WERI-Rb-1 (cell line): Measurements from ENCODE around the gene C10orf71.

Experiments used
- DNase-seq: peaks from one replicate; pipeline ENCODE4 v3.0.0-alpha.2; 2020
- H3K27ac ChIP-seq: fragments of 250-450 bp; sonication (Bioruptor Pico); 2 replicates; pipeline ENCODE4 v1.5.1; 2020; ENCODE audit warnings: mild to moderate bottlenecking, moderate library complexity
- H3K27me3 ChIP-seq: fragments of 250-450 bp; sonication (Bioruptor Pico); 2 replicates; pipeline ENCODE4 v1.5.1; 2021; ENCODE audit warnings: mild to moderate bottlenecking, low read depth, moderate library complexity; ENCODE audit not compliant: insufficient read depth, severe bottlenecking
- H3K36me3 ChIP-seq: fragments of 250-450 bp; sonication (Bioruptor Pico); 2 replicates; pipeline ENCODE4 v1.5.1; 2020; ENCODE audit warnings: mild to moderate bottlenecking, moderate library complexity
- H3K4me3 ChIP-seq: 2 replicates; pipeline ENCODE4 v1.5.1; 2011; ENCODE audit warnings: low read depth, mild to moderate bottlenecking, control low read depth, low read length
- H3K9me3 ChIP-seq: fragments of 250-450 bp; sonication (Bioruptor Pico); 2 replicates; pipeline ENCODE4 v1.5.1; 2021; ENCODE audit warnings: mild to moderate bottlenecking, moderate library complexity; ENCODE audit not compliant: severe bottlenecking
- CTCF ChIP-seq: IDR thresholded peaks from 2 replicates; pipeline ENCODE4 v1.5.1; 2011; ENCODE audit warnings: low read depth, mild to moderate bottlenecking, control low read depth, inconsistent platforms, low read length

Gene C10orf71

GRCh38 chr10:49296382-49296781, 2.6 kb upstream of the C10orf71 start:
- Histone ChIP-seq H3K36me3 (no peaks in the 10 kb centered on the region), H3K4me3 (no peak overlapping the region), H3K27me3 (no peaks in the 10 kb centered on the region), H3K27ac (no peak overlapping the region), H3K9me3 (no peaks in the 10 kb centered on the region)
- DNase-seq = no peak
- TF ChIP-seq CTCF = no peak

- no peaks in the 10 kb centered on the region for H3K36me3 ChIP-seq
- DNase-seq = no peak
- no peak overlapping the region for H3K4me3 ChIP-seq
- no peaks in the 10 kb centered on the region for H3K27me3 ChIP-seq
- TF ChIP-seq CTCF = no peak
- H3K27ac ChIP-seq = no peak overlapping the region
- H3K9me3 ChIP-seq = no peaks in the 10 kb centered on the region
These were observed 2.1 kb upstream of the C10orf71 start for GRCh38 chr10:49296836-49297235.

- Histone ChIP-seq H3K4me3 (no peak overlapping the region), H3K36me3 (no peaks in the 10 kb centered on the region), H3K27ac (no peak overlapping the region), H3K9me3 (no peaks in the 10 kb centered on the region), H3K27me3 (no peaks in the 10 kb centered on the region)
- no peak for DNase-seq
- no peak for TF ChIP-seq CTCF
These were observed 926 bp upstream of the C10orf71 start for GRCh38 chr10:49297818-49298670.

GRCh38 chr10:49298671-49298982, 343 bp upstream of the C10orf71 start:
- no peak overlapping the region for H3K4me3 ChIP-seq
- no peak for DNase-seq
- H3K27ac ChIP-seq = no peak overlapping the region
- no peaks in the 10 kb centered on the region for H3K9me3 ChIP-seq
- no peak for TF ChIP-seq CTCF
- no peaks in the 10 kb centered on the region for H3K36me3 ChIP-seq
- no peaks in the 10 kb centered on the region for H3K27me3 ChIP-seq

- Histone ChIP-seq H3K27ac (no peak overlapping the region), H3K27me3 (no peaks in the 10 kb centered on the region), H3K36me3 (no peaks in the 10 kb centered on the region), H3K4me3 (no peak overlapping the region), H3K9me3 (no peaks in the 10 kb centered on the region)
- DNase-seq = no peak
- no peak for TF ChIP-seq CTCF
These were observed 808 bp downstream of the C10orf71 start for GRCh38 chr10:49299816-49300139.
